GM21515 (cell line): ENCODE measurements around the gene ELOB.

Source experiments
- ATAC-seq: cut with Tn5 transposase; IDR thresholded peaks from one replicate; pipeline ENCODE4 v1.9.1; 2021; ENCODE audit not compliant: unreplicated experiment

Gene ELOB

DNA sequence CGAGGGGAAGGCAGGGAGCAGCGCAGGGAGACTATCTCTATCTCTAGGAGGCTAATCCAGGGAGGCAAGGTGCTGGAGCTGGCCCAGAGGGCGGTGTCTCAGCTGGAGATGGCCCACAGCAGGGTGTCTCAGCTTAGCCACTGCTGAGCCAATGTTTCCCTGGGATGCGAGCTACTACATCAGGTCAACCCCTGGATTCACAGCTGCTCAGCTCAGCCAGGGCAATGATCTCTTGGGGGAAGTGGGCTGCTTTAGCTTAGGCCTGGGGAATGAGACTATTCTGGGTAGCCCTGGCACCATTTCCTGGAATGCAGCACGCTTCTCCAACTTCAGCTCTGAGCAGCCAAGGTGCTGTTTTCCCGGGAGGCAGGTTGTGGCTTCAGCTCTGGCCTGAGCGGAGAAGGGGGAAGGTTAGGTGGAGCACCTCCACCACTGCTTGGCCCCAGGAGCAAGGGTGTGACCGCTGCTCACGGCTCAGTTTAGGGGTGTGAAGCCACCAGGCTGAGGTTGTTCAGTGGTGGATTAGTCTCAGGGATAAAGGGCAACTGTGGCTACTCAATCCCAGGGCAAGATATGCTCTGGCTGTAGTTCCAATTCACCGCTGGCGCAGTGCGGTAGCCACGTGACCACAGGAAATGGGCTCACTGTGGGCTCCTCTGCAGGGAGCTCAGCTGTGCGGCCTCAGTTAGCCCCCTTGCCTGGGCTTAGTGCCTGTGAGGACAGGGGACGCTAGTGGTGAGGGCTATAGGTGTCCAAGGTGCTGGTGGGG lies 34.8 kb upstream of the ELOB start:
- no peak for ATAC-seq

DNA sequence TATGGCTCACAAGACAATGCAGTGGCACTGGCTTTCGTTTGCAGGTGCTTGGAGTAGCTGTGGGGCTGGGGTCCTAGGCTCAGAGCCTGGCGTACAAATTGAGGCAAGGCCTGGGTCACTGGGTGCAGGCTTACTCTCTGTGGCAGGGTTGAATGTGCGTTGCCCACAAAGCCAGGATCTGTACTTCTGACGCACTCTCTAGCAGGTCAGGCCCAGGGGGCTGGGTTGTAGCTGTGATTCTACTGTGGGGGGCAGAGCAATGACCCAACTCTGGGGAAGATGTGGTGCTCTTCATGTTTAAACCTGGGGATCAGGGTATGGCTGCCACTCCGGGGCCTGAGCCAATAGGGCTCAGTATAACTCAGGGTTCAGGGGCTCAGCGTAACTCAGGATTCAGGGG lies 33.6 kb upstream of the ELOB start:
- ATAC-seq = no peak

DNA sequence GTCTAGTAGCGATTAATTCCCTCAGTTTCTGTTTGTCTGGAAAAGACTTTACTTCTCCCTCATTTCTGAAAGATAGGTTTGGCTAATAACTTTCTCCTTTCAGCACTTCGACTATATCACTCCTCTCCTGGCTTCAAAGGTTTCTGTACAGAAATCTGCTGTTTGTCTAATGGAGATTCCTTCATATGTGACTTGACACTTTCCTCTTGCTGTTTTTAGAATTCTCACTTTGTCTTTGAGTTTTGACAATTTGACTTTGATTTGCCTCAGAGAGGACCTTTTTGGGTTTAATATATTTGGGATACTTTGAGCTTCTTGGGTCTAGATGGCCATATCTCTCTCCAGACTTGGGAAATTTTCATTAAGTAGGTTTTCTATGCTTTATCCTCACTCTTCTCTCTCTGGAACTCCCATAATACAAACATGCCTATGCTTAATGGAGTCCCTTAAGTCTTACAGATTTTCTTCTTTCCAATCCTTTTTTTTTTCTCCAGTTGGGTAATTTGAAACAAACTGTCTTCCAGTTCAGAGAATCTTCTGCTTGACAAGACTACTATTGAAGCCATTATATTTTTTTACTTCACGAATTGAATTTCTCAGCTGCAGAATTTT lies 32.2 kb upstream of the ELOB start:
- no peak for ATAC-seq

DNA sequence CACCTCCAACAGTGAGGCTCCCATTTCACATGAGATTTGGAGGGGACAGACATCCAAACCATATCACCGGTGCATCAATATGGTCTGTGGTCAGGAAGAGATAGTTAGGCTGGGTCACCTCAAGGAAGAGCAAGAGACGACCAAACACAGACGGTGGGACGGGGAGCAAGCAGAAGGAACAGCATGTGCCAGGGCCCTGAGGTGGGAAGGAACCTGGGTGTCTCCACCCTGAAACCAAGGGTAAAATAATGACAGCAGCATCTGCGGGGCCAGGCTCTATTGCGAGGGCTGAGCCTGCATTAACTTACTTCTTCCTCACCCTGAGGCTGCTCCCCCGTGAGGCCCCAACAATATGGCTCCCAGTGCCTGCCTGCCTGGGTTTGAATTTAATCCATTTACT lies 31.1 kb upstream of the ELOB start:
- no peak for ATAC-seq

DNA sequence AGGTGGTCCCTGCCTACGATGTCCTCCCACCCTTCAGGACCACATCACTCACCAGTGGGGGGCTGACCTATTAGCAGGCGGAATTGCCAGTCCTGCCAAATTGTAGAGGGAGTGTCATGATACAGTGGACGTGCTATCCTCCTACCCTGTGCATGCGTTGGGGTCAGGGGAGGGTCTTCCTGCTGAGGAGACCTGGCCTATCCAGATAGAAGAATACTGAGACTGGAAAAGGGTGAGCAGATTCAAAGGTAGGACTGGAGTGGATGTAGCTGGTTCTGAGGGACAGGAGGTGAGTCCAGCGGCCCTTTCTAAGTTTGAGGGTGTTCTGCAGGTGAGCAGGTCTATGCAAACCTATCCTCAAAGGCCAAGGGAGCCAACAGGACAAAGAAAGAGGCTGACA lies 29.2 kb upstream of the ELOB start:
- ATAC-seq = no peak

DNA sequence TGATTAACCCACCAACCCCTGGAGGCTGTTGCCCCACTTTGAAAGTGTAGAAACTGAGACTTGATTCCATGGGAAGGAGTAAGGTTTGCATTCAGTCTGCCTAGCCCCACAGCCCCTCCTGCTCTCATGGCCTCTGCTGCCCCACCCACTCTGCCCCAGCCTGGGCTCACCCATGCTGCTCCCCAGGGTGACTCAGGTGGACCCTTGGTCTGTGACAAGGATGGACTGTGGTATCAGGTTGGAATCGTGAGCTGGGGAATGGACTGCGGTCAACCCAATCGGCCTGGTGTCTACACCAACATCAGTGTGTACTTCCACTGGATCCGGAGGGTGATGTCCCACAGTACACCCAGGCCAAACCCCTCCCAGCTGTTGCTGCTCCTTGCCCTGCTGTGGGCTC lies 27.6 kb upstream of the ELOB start:
- no peak for ATAC-seq

DNA sequence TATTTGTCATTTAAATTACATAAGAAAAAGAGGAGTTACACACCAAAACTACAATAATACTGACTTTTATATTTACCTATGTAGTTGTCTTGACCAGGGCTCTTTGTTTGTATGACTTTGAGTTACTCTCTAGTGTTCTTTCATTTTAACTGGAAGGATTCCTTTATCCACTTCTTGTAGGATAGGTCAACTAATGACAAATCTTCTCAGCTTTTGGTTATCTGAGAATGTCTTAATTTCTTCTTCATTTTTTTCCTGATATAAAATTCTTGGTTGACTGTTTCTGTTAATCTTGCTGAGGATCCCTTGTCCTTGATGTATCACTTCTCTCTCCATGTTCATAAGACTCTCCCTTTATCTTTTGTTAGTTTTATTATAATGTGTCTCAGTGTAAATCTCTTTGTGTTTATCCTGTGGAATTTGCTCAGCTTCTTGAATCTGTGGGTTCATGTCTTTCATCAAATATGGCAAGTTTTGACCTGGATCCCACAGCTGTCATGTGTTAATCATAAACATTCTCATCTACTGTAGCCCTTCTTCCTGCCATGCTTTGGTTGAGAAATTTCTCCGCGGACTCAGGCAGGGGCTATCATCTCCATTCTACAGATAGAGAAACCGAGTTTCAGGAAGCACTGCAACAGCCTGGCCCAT lies 26.6 kb upstream of the ELOB start:
- no peak for ATAC-seq

DNA sequence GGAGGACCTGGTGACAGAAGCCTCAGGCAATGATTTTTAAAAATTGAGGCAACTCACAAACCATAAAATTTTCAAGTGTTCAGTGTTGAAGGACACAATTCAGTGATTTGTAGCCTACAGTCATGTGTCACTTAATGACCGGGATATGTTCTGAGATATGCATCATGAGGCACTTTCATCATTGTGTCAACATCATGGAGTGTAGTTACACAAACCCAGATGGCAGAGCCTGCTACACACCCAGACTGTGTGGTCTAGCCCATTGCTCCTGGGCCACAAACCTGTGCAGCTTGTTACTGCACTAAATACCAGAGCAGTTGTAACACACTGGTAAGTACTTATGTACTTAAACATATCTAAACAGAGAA lies 22.8 kb upstream of the ELOB start:
- ATAC-seq = no peak

DNA sequence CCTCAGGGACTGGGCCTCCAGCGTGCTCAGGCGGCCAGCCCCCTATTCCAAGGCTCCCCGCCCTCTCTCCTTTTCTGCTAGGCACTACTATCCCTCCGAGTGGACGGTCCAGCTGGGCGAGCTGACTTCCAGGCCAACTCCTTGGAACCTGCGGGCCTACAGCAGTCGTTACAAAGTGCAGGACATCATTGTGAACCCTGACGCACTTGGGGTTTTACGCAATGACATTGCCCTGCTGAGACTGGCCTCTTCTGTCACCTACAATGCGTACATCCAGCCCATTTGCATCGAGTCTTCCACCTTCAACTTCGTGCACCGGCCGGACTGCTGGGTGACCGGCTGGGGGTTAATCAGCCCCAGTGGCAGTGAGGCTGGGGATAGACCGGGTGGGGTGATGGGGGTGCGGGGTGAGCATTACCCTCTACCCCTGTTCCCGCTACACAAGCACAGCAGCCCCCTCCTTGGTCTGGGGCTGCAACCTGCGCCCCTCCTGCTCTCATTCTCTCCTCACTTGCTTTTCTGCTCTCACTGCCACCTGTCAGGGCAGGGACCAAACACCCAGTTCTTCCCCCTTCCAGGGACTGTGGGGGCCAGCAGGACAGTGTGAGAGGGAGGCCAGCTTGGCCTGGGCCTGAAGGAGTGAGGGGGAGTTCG lies 22.3 kb upstream of the ELOB start:
- ATAC-seq = no peak

DNA sequence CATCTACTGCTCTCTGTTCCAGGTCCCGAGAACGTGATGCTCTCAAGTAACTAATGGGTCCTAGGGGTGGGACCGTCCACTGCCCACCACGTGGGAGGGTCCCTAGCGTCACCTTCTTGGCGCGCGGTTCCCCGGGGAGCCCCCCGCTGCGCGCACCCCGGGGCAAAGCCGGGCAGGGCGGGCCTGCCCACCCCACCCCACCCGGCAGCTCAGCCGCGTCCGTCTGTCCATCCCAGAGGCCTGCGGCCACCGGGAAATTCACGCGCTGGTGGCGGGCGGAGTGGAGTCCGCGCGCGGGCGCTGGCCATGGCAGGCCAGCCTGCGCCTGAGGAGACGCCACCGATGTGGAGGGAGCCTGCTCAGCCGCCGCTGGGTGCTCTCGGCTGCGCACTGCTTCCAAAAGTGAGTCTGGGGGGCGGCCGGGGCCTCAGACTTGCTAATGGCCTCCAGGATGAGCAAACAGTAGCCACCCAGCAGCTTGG lies 21.7 kb upstream of the ELOB start:
- ATAC-seq = no peak

DNA sequence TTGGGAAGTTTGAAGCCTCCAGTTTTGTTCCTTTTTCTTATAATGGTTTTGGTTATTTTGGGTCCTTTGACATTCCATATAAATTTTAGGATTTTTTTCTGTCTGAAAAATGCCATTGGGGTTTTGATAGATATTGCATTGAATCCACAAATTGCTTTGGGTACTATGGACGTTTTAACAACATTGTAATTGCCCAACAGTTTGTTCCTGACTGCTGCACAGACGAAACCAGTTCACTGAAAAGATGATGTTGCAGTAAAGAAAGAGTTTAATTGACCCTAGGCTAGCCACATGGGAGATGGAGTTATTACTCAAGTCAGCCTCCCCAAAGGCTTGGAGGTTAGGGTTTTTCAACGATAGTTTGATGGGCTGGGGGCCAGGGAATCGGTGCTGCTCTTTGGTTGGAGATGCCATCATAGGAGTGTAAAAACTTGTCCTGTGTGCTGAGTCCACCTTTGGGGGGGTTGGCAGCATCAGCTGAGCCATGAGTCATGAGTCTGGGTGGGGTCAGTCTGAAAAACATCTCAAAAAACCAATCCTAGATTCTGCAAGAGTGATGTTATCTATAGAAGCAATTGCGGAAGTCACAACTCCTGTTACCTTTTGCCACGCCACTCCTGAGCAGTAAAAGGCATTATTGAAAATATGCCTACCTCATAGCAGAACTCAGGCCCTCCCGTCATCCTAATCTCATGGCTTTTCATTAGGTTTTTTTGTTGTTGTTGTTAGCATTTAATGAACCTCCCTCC lies 18.5 kb upstream of the ELOB start:
- ATAC-seq = no peak

DNA sequence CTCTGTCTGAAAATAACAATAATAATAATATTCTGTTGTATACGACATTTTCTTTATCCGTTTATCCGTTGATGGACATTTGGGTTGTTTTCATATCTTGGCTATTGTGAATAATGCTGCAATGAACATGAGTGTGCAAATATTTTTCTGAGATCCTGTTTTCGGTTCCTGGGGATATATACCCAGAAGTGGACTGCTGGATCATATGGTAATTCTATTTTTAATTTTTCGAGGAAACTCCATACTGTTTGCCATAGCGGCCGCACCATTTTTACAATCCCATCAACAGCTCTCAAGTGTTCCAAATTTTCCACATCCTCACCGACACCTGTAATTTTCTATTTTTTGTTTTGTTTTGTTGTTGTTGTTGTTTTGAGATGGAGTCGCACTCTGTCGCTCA lies 15.9 kb upstream of the ELOB start:
- ATAC-seq = no peak

DNA sequence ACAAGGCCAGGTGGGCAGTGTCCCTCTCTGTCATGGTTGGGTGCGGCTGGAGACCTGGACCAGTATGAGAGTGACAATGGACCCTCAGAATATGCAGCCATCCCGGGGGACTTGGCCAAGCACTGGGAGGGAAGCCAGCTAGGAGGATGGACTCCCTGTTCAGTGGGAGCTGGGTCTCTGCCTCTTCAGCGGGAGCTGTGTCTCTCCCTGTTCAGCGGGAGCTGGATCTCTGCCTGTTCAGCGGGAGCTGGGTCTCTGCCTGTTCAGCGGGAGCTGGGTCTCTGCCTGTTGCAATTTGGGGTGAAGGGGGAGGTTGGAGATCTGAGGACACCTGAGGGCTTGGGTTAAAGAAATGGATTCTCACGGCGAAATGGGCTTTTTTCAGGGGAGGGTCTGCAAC lies 14.1 kb upstream of the ELOB start:
- no peak for ATAC-seq

DNA sequence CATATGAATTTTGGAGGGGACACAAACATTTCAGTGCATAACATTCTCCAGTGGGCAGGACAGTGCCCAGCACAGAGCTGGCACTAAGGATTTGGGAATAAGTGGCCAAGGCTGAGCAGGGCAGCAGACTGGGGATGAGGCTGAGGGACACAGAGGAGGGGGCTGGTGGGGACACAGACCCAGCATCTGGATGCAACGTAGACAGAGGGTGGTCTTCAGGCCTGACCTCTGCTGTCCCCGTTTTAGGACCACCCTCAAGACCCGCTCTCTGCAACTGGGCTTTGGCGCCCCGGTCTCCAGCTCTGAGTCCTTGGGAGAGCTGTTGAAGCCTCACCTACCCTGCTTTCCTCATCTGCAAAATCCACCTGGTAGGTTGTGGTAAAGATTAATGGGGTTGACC lies 13.6 kb upstream of the ELOB start:
- no peak for ATAC-seq

DNA sequence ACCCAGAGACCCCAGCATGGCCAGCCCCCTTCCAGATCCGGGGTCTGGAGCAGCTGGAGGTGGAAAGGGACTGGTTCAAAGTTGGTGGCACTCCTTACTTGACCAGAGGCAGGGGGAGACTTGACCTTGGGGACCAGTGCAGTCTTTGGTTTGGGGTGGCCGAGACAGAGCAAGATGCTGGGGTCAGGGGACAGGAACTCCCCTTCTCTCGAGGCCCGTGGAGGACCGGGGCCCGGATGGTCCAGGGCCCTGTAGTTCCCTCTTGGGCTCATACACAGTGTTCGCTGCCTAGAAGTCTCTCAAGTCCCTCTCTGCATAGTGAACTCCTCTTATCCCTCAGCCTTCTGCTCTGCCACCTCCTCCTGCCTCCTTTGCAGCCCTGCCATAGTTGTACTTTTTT lies 10.9 kb upstream of the ELOB start:
- ATAC-seq = no peak

DNA sequence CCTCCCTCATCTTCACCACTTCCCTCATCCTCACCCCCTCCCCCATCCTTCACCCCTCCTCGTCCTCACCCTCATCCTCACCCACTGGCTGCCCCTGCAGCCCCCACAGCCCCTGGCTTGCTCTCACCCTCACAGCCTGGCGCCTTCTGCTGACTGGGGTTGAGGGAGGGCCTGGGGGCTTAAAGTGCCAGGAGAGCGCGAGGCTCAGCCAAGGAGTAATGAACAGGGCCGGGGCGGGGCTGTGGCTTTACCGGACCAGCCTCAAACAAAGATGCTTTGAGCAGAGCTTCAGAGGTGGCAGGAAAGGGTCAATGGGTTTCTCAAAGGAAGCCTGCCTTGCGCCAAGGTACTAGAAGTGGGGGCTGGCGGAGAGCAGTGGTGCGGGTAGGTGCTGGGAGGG lies 10.3 kb upstream of the ELOB start, which contains the start of gene PRSS33:
Gene PRSS33, minus strand, starts transcription at position 155 of the 400 bp plus-strand sequence. CDS start 1,013 bp downstream, outside the sequence.
- no peak for ATAC-seq

DNA sequence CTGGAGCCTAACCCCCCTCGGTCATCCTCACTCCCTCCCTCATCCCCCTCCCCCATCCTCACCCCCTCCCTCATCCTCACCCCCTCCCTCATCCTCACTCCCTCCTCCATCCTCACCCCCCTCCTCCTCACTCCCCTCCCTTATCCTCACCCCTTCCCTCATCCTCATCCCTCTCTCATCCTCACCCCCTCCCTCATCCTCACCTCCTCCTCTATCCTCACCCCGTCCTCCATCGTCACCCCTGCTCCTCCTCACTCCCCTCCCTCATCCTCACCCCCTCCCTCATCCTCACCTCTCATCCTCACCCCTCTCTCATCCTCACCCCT lies 9.7 kb upstream of the ELOB start:
- no peak for ATAC-seq

DNA sequence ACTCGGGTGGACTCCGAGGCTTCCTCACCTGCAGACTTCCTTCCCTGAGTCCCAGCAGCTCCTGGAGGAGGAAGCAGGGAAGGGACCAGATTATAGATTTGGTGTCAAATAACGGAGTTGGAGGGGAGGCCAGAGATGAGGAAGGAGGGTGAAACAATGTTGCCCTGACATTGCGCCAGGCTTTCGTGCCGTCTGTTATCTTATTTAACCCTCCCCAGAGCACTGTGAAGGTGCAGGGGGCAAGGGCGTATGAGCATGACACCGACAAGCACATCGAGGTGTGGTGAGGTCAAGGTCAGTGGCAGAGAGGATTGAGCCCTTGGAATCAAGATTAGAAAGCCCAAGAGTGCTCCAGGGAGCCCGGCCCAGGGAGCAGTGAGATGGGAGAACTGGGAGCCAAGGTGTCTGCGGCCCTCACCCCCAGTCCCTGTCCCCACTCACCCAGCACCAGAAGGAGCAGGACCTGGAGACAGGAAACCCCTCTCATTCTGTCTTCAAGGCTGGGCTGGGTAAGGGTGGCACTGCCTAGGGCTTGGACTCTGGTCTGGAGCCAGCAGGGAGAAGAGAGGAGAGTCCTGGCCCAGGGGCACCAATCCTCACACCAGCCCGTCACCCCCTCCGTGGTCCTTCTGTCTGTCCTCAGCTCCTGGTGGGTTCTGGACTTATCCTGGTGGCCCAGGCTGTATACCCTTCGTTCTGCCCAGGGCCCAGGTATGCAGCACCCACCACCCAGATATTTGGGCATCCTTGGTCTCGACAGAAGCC lies 9.2 kb upstream of the ELOB start:
- no peak for ATAC-seq

DNA sequence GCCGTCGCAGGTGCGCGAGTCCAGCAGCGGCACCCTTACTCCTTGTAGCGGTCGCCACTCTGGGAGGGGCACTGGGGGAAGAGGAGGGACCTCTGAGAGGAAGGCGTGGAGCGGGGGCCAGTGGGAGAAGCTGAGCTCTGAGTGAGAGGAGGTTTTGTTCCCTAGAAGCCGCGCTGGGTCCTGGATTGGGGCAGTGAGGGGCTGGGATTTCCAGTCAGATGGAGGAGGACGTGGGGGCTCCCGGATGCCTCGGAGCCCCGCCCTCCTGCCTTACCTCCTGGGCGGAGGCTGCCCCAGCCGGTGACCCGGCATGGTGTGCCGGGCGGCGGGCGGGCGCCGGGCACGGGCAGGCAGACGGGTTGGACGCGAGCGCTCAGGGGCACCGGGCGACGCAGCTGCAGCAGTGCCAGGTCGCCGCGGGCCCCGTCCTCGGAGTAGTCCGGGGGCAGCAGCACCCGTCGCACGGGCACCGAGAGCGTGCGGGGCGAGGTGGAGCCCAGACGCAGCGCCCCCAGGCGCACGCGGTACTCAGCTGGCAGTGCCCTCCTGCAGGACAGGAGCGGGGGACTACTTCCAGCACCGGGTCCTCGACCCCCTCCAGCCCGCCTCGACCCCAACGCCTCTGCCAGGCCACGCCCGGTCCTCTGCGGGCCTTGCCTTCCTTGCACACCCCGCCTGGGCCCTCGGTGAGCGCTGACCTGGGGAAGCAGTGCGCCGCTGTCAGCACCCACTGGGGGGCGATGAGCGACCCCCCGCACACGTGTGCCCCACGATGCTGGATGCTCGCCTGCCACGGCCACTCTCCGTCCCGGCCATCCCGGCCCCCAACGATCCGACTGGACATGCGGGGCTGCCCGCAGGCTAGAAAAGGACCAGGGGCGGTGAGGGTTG lies 8.3 kb upstream of the ELOB start:
- ATAC-seq = no peak
